GM19351 (cell line): Measurements from ENCODE around the gene MN1.

Experiments used
- ATAC-seq: cut with Tn5 transposase; IDR thresholded peaks from one replicate; pipeline ENCODE4 v1.9.1; 2021; ENCODE audit warnings: mild to moderate bottlenecking, moderate library complexity; ENCODE audit not compliant: unreplicated experiment

Gene MN1

DNA sequence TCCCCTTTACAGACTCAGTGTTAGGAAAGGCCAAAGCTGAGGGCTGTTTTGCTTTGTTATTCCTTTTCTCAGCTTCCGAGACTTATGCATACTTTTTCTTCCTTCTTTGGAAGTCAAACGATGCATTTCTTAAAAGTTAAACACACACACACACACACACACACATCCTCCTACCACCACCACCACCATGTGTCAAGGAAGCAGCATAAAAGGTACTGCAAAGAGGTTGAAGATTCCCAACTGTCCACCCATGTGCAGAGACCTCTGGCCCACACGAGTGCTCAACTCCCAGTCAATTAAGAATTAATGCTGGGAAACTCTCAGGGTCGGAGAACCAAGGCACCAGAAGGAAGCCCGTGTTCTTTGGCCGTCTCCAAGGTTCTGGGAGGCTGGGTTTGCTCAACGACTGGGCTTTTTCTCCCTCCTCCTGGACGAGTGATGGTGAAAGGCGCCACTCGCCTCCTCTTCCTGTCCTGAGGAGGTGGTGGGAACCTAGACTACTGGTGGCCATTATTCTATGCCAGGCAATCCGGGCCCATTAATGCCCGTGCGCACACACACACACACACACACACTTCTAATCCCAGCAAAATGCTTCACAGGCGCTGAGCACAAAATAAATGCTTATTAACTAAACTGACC, 15.1 kb downstream of the MN1 start:
- ATAC-seq: no peak

- ATAC-seq: no peak
Measured at GRCh38 chr22:27785831-27786230, 15.7 kb downstream of the MN1 start.

- no peak for ATAC-seq
Measured at GRCh38 chr22:27784120-27784475, 17.5 kb downstream of the MN1 start.

DNA sequence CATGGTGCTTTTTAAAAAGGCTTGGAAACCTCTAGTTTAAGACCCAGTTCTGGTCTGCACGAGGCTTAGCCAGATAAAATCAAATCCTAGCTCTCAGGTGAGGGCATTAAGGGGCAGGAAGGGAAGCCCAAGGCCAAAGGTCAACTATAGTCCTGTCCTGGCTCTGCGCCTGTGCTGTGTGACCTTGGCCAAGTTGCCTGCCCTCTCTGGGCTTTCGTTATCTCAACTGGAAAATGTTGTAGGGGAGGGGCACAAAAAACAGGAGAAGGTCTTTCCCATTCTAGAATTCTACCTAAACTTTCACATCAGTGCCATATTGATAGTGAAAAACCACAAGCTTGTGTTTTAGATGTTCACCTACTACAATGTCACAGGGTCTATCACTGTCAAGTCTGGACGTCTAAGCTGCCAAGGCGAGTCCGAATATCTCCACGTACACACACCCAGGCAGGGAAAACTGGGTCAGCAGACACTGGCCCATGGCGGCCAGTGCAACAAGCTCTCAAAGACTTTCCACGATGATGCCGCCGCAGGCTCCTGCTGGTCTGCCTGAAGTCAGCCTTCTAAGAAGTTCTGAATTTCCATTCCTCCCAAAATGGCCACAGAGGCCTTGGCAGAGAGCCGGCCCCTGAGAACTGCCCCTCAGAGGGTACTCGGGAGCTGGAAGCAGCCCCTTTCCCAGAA, 18.0 kb downstream of the MN1 start:
- no peak for ATAC-seq

DNA sequence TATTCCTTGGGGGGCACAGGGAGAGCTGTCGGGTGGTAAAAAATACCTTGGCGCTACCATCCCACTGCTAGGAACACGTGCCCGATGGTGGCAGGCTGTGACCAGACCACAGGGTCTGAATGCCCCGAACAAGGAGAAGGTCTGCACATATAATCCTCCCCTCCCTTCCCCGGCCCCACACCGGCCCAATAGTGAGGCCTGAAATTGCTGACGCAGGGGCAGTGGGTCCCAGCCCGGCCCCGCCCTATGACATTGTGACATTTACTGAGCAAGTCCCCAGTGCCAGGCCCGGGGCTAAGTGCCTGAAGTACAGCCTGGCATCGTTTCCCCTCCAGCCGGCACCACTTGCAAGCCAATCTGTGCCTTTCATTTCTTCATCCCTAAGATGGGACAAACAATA, 19.5 kb downstream of the MN1 start:
- no peak for ATAC-seq

DNA sequence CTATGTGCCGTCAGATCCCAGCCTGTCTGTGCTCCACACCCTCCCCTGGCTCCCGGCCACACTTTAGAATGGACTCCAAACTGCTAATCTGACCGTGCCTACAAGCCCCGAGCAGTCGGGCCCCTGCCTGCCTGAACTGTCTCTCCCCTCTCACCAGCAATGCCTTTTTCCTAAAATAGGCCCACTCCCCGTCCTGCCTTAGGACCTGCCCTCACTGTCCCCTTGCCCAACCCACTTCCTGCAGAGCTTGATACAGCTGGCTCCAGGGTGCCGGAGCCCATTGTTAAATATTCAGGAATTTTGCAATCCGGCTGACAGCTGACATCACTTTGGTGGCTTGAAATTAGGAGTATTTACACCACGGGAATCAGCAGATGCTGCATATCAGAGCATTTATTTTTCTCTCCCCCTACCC, 21.4 kb downstream of the MN1 start:
- no peak for ATAC-seq

DNA sequence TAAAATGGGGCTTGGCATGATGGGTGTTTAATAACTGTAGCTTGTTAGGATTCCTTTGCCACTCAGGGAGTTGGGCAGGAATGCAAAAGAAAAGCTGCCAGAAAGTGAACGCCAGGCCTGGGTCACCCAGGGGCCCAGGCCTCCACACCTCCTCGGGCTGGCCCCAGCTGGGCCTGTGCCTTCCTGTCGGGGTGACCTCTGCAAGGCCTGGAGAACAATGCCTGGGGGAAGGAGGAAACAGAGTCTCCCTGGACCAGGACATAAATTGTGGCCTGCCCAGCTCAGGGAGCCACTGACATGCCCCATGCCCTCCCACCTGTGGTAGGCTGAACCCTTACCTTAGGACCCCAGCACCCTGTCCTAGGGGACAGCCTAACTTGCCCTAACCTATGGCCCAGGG, 21.9 kb downstream of the MN1 start:
- no peak for ATAC-seq

DNA sequence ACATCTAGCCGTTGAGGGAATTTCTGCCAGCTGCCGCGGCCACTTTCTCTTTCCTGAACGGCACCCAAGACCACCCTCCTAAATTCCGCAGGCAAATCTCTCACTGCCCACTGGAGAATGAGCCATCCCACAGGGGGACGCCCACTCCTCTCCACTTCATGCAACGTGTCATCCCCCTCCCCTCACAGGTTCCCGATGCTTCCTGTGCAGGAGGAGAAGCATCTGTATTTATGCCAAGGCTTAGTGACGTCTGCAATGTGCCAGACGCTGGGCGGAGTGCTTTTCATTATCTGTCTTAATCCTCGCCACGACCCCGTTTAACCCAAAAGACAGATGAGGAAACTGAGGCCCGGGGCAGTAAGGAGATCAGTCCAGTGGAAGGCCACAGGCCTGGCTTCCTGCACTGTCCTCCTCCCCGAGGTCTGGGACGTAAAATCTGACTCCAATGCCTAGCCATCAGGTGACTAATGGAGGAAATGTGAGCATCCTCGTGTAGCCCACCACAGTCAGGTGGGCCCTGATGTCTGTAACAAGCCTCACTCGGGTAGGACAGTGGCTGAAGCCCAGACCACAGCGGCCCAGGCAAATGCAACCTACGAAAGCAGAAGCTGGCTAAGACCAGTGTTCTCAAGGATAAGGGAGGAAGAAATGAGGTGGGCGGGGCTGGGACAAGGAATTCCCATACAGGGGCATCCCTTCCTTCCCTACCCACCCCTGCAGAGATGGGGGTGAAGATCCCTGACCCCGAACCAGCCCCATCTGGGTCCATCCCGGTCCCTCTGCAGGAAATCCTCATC, 23.1 kb downstream of the MN1 start:
- no peak for ATAC-seq

- no peak for ATAC-seq
Measured at GRCh38 chr22:27777128-27777527, 24.4 kb downstream of the MN1 start.

- ATAC-seq: no peak
Measured at GRCh38 chr22:27776650-27776958, 25.0 kb downstream of the MN1 start.

DNA sequence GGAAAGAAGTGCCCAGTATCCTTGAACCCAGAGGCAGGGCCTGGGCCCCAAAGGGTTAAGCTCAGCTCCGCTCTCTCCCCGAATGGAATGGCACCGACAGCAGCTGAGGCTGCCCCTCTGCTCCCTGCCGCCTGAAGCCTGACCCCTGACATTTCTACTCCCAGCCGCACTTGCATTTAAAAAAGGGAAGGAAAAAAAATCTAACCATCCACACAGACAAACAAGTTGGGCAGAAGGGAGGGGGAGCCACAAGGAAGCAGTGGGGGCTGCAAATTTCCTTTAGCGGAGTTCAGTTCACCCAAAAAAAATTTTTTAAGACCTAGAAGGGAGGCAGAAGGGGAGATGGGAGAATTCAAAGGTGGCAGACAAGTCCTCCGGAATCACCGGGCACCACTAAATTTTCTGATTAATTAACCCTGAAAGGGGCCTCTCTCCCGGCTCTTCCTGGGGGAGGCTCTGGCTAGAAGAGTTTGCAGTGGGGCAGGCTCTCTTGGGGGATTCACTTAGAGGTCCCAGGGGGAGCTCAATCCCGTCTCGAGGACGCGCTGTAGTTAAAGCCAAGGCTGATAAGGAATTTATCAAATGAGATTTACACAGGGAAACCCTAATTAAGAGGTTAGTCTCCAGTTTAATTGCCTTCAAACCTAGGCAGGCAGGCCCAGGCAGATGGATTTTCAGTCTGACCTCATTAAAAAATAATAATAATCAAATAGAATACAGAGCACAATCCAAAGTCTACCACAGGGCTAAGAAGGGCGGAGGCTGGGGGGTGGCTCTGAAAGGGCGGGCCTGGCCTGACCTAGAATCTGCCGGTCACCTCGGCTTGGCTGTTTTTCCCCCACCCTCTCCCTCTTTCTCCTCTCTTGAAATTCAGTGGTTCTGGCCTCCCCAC, 25.6 kb downstream of the MN1 start:
- no peak for ATAC-seq

- no peak for ATAC-seq
Measured at GRCh38 chr22:27775087-27775698, 26.4 kb downstream of the MN1 start.

DNA sequence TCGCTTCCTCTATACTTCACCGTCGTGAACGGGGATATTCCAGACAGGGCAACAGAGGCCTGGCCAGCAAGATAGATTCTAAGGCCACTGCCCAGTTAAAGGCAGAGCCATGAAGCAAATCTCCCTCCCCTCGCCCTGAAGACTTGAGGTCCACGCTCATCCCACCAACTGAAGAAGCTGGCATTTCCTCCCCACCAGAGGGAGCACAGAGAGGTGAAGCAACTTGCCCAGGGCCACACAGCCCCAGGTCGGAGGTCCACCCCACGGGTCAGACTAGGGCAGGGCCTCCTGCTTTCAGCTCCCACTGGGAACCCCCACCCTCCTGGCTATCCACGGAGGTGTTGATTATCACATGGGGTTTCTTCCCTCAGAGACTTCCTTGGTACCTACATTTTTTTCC, 27.4 kb downstream of the MN1 start:
- no peak for ATAC-seq

DNA sequence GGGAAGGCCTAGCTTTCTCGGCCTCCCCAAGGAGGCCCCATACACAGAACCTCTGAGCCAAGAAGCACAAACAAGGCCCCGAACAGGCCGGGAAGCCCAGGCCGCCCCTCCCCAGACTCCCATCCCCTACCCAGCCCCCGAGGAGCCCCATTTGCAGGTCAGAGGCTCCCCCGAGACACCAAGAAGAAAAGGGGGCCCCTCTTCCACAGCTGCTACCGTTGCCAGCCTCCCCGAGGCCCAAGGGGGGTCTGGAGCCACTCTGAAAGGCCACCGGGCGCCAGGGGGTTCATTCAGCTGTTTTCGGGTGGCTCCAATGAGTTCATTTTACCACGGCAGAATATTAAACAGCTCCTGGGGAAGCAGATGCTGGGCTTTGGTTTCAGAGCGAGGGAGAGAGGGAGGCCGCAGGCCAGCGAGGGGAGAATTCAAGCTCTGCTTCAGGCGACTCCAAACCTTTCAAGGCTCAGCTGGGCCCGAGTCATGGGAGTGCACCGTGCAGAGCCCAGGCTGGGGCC, 28.5 kb downstream of the MN1 start:
- ATAC-seq: no peak

- no peak for ATAC-seq
Measured at GRCh38 chr22:27772081-27772983, 29.2 kb downstream of the MN1 start.

DNA sequence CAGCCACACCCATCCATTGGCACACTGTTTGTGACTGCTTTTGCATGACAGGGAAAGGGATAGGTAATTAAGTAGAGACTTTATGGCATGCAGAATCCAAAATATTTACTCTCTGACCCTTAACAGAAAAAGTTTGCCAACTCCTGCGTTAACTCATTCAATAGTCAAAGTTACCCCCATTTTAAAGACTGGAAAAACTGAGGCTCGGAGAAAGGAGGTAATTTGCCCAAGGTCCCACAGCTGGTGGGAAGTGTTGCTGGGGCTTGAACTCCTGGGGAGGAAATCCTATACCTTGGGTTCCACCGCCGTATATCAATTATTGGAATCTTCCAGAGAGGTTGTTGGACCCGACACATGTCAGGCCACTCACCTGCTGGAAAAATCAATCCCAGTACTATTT, 29.9 kb downstream of the MN1 start:
- ATAC-seq: no peak

GRCh38 chr22:27769012-27769411, 32.5 kb downstream of the MN1 start:
- ATAC-seq: no peak

- no peak for ATAC-seq
Measured at GRCh38 chr22:27768027-27768653, 33.4 kb downstream of the MN1 start.

- no peak for ATAC-seq
Measured at GRCh38 chr22:27766679-27767078, 34.9 kb downstream of the MN1 start.
